C1 segment of cervical spinal cord (tissue), 14 donors: ENCODE data around the gene BCAP29.

ENCODE experiments used
- DNase-seq, 14 donors: peaks; one replicate each; lab custom pipeline; 2025; lab: John Stamatoyannopoulos, UW

BCAP29 gene

DNA sequence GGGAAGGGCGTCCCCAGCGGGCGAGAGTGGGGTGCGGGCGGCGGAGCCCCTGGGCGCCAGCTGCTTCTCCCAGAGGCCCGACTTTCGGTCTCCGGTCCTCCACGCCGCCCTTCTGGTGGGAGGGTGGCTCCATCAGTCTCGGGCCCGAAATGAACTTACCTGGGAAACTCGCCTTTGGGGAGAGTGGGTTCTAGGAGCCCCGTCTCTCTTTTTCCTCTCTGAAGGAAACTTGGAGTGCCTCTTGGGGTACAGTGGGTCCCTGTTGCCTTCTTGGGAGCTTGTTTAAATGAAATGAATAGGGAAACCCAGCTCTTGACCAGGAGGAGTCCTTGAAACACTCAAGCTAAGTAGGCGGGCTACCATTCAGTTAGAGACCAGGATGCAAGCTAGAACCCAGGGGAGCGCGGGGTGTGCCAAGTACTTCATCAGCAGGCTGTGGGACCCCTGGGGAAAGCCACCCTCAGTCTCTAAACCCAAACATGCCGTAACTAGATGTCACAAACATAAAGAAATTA is 81.9 kb downstream of the BCAP29 start:
- no peak for DNase-seq

DNA sequence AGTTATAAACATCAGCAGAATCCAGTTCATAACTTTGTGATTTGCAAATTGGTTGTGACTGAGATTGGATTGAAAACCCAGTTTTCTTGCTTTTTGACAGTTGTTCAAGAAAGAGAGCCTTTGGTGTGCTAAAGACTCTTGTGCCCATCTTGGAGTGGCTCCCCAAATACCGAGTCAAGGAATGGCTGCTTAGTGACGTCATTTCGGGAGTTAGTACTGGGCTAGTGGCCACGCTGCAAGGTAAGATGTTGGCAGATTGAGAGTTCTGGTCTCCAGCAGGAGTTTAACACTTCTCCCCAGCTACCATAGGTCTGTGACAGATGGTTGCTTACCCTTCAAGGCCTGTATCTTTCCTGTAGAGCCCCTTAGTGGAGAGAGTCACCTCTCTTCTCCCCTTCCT is 83.2 kb downstream of the BCAP29 start:
- no peak for DNase-seq

DNA sequence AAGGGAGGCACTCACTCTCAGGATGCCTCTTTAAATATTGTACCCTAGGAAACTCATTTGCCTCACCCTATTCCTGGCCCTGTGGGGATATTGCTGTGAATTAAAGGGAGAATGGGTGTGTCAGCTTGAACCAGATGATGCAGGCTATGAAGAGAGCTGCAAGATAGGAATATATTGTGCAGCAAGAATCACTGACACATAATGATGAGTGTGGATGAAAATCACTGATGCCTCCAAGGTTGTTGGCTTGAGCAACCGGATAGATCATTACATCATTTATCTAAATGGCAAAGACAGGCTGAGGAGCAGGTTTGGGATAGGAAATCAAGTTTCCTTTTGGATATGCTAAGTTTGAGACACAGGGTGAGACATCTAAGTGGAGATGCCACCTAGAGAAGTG is 86.7 kb downstream of the BCAP29 start:
- no peak for DNase-seq

DNA sequence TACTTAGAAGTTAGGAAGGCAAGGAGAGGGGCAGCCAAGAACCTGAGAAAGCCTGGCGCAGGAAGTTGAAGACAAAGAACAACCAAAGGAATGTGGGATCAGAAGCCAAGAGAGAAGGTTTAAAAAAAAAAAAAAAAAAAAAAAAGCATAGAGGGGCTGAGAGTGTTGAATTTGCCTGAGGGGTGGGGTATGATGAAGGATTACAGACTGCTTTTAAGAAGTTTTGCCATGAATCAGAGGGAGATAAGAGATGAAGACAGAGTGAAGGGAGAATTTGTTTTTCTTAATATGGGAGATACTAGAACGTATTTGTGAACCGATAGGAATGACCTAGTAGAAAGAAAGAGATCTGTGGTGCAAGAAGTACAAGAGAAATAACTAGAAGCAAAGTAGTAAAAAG is 87.3 kb downstream of the BCAP29 start:
- no peak for DNase-seq

DNA sequence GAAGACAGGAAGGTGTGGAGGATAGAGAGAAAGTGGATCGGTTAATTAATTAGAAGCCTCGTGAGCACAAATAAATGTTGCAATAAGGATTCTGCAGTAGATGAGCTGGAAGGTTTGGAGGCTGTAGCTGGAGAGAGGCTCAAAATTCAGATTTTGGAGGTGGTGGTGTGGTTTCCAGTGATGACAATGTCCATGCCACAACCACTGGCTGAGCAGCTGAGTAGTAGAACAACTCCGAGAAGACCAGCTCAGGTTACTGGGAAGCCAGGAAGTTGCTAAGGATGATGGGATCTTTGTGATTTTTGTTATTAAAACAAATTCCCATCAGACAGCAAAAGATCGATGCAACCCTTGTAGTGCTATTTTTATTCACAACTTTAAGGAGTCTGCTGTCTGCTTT is 88.2 kb downstream of the BCAP29 start:
- no peak for DNase-seq
